Measurements from ENCODE around the gene MFF. TPM values are rescaled to one million over a fixed set of nuclear protein-coding genes. Genes with fewer than 3 reads are reported as not detected.

The MFF gene
- total RNA-seq, 1 experiment from 2014 or later = 83.3 TPM

DNA sequence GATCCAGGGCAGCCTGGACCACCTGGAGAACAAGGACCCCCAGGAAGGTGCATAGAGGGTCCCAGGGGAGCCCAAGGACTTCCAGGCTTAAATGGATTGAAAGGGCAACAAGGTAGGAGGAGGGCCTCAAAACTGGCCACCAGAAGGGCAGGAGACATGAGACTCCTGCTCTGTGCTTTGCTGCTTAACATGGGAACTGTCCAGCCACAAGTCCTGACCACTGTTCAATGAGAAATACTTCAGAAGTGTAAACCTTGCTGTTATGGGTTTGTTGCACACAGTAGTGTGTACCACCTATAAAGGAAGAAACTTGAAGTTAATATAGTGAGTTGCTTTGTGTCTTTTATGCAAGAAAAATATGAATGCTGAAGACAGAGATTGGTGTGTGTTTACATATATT, 44.2 kb upstream of the MFF start:
- Mint-ChIP-seq H3K4me1 (peaks cover 13 to 18% of the 10 kb centered on the region in 2 experiments), H3K36me3 (ENCODE audit: insufficient read depth in 1 of 3, low read depth in 3 of 3) (peaks cover 0 to 4% (median 0%) of the 10 kb centered on the region in 3 experiments; a peak in 1 of 7 replicates), H3K27me3 (ENCODE audit: low read depth) (no peaks in the 10 kb centered on the region; the same call in 1 of the 2 replicates), H3K9me3 (no peaks in the 10 kb centered on the region; a peak in 1 of 5 replicates), H3K27ac (no peak overlapping the region), H3K4me3 (no peak overlapping the region)
- Histone ChIP-seq H3K4ac (ENCODE audit: low read depth, low read length) (no peak overlapping the region), H3T11ph (ENCODE audit: low read length) (no peak overlapping the region), H2BK120ac (ENCODE audit: low read depth, low read length, poor library complexity, severe bottlenecking) (no peak overlapping the region), H3K56ac (ENCODE audit: insufficient read length, low read depth, low read length) (no peak overlapping the region), H3K4me1 (ENCODE audit: insufficient read depth, low read length) (no peaks in the 10 kb centered on the region), H3K9me3 (ENCODE audit: control insufficient read depth, low read depth, low read length) (no peaks in the 10 kb centered on the region), H2AK5ac (ENCODE audit: insufficient read length, low read length) (no peak overlapping the region), H3K79me2 (ENCODE audit: insufficient read depth, low read length) (no peaks in the 10 kb centered on the region), H3K14ac (ENCODE audit: insufficient read depth, low read length) (no peak overlapping the region), H3K79me1 (ENCODE audit: insufficient read depth, low read depth, low read length, poor library complexity, severe bottlenecking) (no peaks in the 10 kb centered on the region), H3K18ac (ENCODE audit: insufficient read length, low read depth, low read length) (no peak overlapping the region), H3K4me2 (ENCODE audit: insufficient read depth, insufficient read length, low read length) (no peak overlapping the region), H3K23ac (ENCODE audit: insufficient read length, low read depth, low read length) (no peak overlapping the region), H4K8ac (replicated peaks; ENCODE audit: insufficient read length, low read depth, low read length) (no peak overlapping the region), H3K23me2 (ENCODE audit: insufficient read length, low read depth, low read length, poor library complexity, severe bottlenecking) (no peaks in the 10 kb centered on the region), H4K5ac (ENCODE audit: insufficient read length, low read depth, low read length) (no peak overlapping the region), H3K27ac (ENCODE audit: insufficient read length, low read depth, low read length) (no peak overlapping the region), H2BK5ac (ENCODE audit: insufficient read length, low read length) (no peak overlapping the region), H2BK15ac (ENCODE audit: low read depth, low read length) (no peak overlapping the region), H2BK20ac (ENCODE audit: low read depth, low read length, poor library complexity, severe bottlenecking) (no peak overlapping the region), H4K91ac (ENCODE audit: insufficient read length, low read depth, low read length) (no peak overlapping the region), H3K27me3 (ENCODE audit: insufficient read depth, low read length) (no peaks in the 10 kb centered on the region), H2BK12ac (ENCODE audit: insufficient read length, low read depth, low read length) (no peak overlapping the region), H4K20me1 (ENCODE audit: control insufficient read depth, insufficient read depth, insufficient read length) (no peaks in the 10 kb centered on the region), H3K9ac (ENCODE audit: extremely low read depth, insufficient read length, low read length) (no peak overlapping the region), H2AFZ (ENCODE audit: low read length) (no peak overlapping the region)
- DNase-seq = no peak
- TF ChIP-seq, protein P1, sequence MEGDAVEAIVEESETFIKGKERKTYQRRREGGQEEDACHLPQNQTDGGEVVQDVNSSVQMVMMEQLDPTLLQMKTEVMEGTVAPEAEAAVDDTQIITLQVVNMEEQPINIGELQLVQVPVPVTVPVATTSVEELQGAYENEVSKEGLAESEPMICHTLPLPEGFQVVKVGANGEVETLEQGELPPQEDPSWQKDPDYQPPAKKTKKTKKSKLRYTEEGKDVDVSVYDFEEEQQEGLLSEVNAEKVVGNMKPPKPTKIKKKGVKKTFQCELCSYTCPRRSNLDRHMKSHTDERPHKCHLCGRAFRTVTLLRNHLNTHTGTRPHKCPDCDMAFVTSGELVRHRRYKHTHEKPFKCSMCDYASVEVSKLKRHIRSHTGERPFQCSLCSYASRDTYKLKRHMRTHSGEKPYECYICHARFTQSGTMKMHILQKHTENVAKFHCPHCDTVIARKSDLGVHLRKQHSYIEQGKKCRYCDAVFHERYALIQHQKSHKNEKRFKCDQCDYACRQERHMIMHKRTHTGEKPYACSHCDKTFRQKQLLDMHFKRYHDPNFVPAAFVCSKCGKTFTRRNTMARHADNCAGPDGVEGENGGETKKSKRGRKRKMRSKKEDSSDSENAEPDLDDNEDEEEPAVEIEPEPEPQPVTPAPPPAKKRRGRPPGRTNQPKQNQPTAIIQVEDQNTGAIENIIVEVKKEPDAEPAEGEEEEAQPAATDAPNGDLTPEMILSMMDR (conservative IDR thresholded peaks at IDR 0.05) = no peak
